ENCODE measurements around the gene CELSR1. TPM values are rescaled to one million over a fixed set of nuclear protein-coding genes. Genes with fewer than 3 reads are reported as not detected.

Gene CELSR1
- total and polyA plus RNA-seq, 2 of the 13 experiments (the other 11 are each of a cell fraction or from before 2014, with no cell fraction given), result 0.78 to 1.8 TPM

GRCh38 chr22:46430961-46431838, 106.2 kb downstream of the CELSR1 start (continued):
- no peak for TF ChIP-seq E2F5 (CRISPR knock-in tag; conservative IDR thresholded peaks at IDR 0.05)
- TF ChIP-seq ATF7 (IDR thresholded peaks at IDR 0.05), result no peak
- TF ChIP-seq ATF7 (CRISPR knock-in tag; IDR thresholded peaks at IDR 0.05), result no peak
- peak; percentile 85; the same call in 1 of the 2 replicates for TF ChIP-seq KDM2A (CRISPR knock-in tag; IDR thresholded peaks at IDR 0.05; ENCODE audit: borderline replicate concordance, low read depth)
- TF ChIP-seq, protein P1, sequence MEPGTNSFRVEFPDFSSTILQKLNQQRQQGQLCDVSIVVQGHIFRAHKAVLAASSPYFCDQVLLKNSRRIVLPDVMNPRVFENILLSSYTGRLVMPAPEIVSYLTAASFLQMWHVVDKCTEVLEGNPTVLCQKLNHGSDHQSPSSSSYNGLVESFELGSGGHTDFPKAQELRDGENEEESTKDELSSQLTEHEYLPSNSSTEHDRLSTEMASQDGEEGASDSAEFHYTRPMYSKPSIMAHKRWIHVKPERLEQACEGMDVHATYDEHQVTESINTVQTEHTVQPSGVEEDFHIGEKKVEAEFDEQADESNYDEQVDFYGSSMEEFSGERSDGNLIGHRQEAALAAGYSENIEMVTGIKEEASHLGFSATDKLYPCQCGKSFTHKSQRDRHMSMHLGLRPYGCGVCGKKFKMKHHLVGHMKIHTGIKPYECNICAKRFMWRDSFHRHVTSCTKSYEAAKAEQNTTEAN (CRISPR knock-in tag; conservative IDR thresholded peaks at IDR 0.05), result peak; percentile 71; the same call in 1 of the 2 replicates
- TF ChIP-seq SKI (IDR thresholded peaks at IDR 0.05; ENCODE audit: partially characterized antibody), result peak; percentile 35
- TF ChIP-seq YEATS4 (CRISPR knock-in tag; IDR thresholded peaks at IDR 0.05; ENCODE audit: borderline replicate concordance), result peak; percentile 88
- TF ChIP-seq PAWR (CRISPR knock-in tag; IDR thresholded peaks at IDR 0.05; ENCODE audit: borderline replicate concordance), result no peak
- peak; percentile 88; the same call in 1 of the 2 replicates for TF ChIP-seq ZNF331 (CRISPR knock-in tag; IDR thresholded peaks at IDR 0.05)
- TF ChIP-seq, protein P2, sequence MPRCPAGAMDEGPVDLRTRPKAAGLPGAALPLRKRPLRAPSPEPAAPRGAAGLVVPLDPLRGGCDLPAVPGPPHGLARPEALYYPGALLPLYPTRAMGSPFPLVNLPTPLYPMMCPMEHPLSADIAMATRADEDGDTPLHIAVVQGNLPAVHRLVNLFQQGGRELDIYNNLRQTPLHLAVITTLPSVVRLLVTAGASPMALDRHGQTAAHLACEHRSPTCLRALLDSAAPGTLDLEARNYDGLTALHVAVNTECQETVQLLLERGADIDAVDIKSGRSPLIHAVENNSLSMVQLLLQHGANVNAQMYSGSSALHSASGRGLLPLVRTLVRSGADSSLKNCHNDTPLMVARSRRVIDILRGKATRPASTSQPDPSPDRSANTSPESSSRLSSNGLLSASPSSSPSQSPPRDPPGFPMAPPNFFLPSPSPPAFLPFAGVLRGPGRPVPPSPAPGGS (CRISPR knock-in tag; IDR thresholded peaks at IDR 0.05), result no peak
- peak; percentile 78 for TF ChIP-seq NCOA2 (CRISPR knock-in tag; IDR thresholded peaks at IDR 0.05)
- no peak for TF ChIP-seq CENPT (CRISPR knock-in tag; IDR thresholded peaks at IDR 0.05; ENCODE audit: low read depth)
- TF ChIP-seq ZNF724P (CRISPR knock-in tag; IDR thresholded peaks at IDR 0.05; ENCODE audit: borderline replicate concordance), result peak; percentile 55; the same call in 1 of the 2 replicates
- peak; percentile 35; the same call in 1 of the 2 replicates for TF ChIP-seq FOXK1 (CRISPR knock-in tag; IDR thresholded peaks at IDR 0.05; ENCODE audit: borderline replicate concordance, low read depth)
- peak; percentile 71; the same call in 1 of the 2 replicates for TF ChIP-seq YEATS2 (CRISPR knock-in tag; IDR thresholded peaks at IDR 0.05; ENCODE audit: borderline replicate concordance)
- TF ChIP-seq TCF7L2 (IDR thresholded peaks at IDR 0.05; ENCODE audit: low read depth, low read length), result no peak
- TF ChIP-seq FOXO1 (CRISPR knock-in tag; IDR thresholded peaks at IDR 0.05), result peak; percentile 76
- no peak for TF ChIP-seq NR2F6 (IDR thresholded peaks at IDR 0.05)
- TF ChIP-seq NR2F6 (CRISPR knock-in tag; IDR thresholded peaks at IDR 0.05), result peak; percentile 59; the same call in 1 of the 2 replicates
- TF ChIP-seq SKIL (CRISPR knock-in tag; IDR thresholded peaks at IDR 0.05; ENCODE audit: borderline replicate concordance), result peak; percentile 67
